NCI-H748 (cell line): ENCODE measurements around the gene PPARD.
"Not testable (repeated sequence)": the region's sequence is repeated elsewhere in the genome, so short reads cannot be mapped to it uniquely, and the experiment has no call there.

Experiments
- DNase-seq: peaks from one replicate; lab custom pipeline; 2025; ENCODE audit not compliant: unreplicated experiment; lab: John Stamatoyannopoulos, UW

PPARD gene

DNA sequence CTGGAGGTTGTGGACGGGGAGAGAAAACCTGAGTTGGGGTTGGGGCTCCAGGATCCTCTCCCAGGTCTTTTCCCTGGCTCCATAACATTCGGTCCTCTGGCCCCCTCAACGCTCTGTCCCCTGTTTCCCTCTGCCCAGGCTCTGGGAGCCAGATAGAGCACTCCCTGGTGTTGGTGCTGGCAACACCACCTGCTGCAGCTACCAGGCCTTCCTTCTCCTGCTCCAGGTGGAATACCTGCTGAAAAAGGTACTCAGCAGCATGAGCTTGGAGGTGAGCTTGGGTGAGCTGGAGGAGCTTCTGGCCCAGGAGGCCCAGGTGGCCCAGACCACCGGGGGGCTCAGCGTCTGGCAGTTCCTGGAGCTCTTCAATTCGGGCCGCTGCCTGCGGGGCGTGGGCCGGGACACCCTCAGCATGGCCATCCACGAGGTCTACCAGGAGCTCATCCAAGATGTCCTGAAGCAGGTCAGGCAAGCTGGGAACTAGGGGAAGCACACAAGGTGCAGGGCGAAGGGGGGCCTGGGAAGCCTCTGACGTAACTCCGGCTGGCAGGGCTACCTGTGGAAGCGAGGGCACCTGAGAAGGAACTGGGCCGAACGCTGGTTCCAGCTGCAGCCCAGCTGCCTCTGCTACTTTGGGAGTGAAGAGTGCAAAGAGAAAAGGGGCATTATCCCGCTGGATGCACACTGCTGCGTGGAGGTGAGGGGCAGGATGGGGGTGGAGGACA, 30.1 kb upstream of the PPARD start:
- no peak for DNase-seq

GRCh38 chr6:35312807-35313206, 29.6 kb upstream of the PPARD start:
- no peak for DNase-seq

DNA sequence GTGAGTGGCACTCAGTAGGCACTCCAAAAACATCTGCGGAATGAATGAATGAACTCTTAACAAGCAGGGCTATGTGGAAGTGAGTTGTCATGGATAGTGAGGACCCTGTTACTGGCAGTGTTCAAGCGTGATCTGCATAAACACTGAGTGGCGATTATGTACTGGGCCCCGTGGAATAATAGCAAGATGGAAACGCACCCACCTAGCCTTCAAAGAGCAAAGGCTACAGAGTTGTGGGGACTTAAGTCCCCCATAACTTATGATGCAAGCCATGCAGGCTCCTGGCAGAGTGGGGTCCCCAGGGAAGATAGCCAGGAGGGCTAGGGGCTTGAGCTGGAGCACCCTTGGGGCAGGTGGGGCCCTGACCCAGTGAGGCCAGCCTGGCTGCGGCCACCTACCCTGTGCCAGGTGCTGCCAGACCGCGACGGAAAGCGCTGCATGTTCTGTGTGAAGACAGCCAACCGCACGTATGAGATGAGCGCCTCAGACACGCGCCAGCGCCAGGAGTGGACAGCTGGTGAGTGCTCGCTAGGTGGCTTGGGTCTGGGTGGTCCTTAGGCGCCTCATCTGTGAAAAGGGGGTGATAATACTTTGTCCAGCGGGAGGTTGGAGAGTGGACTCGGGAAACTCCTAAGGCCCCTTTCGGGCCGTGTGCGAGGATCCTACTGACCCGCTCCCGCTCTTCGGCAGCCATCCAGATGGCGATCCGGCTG, 24.7 kb upstream of the PPARD start:
- DNase-seq, result peak; percentile 83

DNA sequence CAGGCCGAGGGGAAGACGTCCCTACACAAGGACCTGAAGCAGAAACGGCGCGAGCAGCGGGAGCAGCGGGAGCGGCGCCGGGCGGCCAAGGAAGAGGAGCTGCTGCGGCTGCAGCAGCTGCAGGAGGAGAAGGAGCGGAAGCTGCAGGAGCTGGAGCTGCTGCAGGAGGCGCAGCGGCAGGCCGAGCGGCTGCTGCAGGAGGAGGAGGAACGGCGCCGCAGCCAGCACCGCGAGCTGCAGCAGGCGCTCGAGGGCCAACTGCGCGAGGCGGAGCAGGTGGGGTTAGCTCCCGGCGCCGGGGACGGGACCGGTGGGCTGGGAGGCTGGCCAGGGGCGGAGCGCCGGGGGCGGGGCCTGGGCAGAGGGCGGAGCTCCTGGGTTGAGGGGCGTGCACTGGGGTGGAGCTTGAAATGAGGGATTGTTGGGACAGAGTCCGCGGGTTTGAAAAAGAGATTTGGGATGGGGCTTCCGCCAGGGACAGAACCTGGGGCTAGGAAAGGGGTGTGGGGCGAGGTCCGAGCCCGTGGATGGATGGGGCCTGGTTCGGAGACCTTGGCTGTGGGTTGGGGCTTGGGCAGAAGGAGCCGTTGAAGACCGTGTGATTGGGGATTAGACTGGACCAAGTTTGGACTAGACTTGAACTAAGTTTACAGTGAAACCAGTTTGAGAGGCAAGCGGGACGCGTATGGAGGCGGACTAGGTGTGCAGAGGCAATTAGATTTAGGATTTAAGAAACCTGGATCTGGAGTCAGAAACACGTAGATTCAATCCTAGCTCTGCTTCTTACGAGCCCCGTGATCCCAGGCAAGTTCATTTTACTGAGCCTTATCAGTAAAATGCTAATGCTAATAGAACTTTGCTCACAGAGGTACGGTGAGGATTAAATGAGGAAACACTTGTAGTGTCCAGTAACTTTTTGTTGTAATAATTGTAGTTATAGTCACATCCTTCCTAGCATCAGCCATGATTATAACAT, 23.9 kb upstream of the PPARD start:
- DNase-seq, result peak; percentile 95

GRCh38 chr6:35319346-35320030, 22.9 kb upstream of the PPARD start:
- no peak for DNase-seq

DNA sequence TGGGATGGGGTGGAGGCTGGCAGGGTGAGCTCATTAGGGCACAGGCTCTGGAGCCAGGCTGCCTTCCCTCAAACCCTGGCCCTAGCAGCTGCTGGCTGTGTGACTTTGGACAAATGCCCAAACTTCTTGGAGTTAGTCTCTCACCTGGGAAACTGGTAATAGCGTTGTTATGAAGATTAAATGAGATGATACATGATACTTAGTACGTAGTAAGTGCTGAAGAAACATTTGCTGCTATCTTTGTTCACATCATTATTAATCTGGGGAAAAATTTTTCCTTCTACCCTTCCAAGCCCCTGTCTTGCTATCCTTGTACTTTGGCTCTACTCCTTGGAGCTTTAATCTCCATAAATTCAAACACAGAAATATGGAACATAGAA, 22.3 kb upstream of the PPARD start:
- DNase-seq, result no peak

DNA sequence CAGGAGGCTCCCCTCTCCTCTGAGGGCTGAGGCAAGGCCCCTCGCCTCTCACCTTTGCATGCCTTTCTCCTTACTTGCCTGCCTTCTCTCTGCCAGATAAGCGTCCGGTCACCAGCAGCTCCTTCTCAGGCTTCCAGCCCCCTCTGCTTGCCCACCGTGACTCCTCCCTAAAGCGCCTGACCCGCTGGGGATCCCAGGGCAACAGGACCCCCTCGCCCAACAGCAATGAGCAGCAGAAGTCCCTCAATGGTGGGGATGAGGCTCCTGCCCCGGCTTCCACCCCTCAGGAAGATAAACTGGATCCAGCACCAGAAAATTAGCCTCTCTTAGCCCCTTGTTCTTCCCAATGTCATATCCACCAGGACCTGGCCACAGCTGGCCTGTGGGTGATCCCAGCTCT, 21.3 kb upstream of the PPARD start:
- DNase-seq, result no peak

DNA sequence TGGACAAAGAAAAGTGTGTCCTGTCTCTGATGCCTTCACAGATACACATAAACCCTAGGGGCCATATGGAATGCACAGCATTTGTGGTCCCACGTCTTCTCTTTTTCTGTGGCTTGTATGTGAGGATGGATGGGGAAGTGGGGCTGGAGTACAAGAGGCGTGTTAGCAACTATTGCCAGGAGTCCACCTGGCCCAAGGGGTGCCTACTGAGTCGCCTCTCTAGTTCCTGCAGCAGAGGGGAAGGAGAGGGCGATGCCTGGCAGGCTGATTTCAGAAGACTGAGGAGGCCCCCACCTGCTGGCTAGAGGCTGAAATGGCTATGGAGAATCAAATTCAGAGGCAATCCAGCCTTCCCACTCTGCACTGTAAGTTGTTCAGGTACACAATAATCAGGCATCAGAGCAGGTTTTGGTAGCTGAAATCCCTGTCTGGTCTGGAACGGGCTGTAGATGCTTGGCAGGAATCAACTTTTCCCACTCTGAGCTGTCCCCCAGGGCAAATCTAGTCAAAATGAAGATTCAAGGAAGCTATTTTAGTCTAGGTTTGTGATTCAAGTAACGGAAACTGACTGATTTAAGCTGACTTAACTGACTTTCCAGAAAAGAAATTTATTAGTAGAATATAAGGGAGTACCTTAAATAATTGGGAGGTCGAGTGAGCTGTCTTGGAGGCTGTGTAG, 14.9 kb upstream of the PPARD start:
- DNase-seq, result peak; percentile 66

DNA sequence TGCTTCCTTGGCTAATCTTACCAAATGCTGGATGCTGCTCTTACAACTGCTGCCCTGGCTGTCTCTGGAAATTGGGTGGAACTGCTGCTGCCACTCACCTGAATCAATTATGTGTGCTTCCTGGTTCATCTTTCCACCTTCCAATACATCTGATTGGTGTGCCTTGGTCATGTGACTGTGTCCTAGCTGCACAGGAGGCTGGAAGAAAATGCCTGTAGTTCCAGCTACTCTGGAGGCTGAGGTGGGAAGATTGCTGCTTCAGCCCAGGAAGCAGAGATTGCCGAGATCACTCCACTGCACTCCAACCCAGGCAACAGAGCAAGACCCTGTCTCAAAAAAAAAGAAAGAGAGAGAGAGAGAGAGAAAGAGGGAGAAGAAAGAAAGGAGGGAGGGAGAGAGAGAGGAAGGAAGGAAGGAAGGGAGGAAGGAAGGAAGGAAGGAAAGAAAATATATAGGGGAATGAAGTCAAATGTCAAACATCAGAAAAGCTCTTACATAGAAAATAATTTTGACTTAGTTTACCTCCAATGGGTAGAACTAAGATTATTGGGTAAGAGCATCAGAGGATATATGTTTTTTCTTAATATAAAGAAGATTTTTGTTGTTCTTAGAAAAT, 14.1 kb upstream of the PPARD start:
- no peak for DNase-seq

DNA sequence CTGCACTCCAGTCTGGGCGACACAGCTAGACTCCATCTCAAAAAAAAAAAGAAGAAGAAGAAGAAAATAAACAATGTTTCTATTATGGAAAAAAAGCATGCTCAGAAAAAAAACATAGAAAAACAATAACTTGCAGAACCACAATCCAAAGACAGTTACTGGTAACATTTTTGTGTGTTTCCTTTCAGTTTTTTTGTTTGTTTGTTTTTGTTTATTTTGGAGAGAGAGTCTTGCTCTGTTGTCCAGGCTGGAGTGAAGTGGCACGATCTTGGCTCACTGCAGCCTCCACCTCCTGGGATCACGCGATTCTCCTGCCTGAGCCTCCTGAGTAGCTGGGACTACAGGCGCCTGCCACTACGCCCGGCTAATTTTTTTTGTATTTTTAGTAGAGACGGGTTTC, 13.4 kb upstream of the PPARD start:
- not testable (repeated sequence) for DNase-seq

DNA sequence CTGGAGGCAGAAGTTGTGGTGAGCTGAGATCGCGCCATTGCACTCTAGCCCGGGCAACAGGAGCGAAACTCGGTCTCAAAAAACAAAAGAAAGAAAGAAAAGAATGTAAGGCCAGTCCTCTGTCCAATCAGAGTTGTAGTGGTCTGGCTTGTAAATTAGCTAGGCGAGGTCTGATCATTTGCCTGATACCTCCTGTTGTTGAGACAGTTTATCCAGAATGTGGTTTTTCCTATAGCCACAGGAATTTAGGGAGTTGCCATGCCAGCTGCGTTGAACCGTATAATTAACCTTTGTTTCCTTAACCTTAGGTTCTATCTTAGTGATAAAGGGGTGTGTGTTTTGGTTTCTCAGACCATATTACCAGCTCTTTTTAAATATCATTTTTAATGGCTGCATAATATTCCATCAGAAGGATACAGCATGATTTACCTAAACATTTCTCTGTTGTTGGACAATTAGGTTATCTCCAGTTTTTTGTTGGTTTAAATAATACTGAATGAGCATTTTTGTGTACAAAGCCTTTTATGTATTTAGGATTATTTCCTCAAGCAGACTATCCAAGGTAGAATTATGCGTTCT, 11.7 kb upstream of the PPARD start:
- no peak for DNase-seq

GRCh38 chr6:35332074-35332887, 10.1 kb upstream of the PPARD start:
- peak; percentile 92 for DNase-seq

DNA sequence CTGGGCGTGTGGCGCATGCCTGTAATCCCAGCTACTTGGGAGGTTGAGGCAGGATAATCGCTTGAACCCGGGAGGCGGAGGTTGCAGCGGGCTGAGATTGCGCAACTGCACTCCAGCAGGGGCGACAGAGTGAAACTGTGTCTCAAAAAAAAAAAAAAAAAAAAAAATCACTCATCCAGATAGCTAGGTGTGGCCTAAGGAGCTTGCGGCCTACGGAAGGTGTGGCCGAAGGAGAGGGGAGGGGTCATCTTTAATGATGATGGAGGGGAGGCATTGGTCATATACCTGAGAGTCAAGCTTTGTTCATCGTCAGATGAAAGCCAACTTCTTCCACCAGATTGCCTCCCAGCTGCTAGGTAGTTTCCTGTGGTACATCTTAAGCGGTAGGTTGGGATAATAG, 801 bp upstream of the PPARD start:
- DNase-seq, result no peak

DNA sequence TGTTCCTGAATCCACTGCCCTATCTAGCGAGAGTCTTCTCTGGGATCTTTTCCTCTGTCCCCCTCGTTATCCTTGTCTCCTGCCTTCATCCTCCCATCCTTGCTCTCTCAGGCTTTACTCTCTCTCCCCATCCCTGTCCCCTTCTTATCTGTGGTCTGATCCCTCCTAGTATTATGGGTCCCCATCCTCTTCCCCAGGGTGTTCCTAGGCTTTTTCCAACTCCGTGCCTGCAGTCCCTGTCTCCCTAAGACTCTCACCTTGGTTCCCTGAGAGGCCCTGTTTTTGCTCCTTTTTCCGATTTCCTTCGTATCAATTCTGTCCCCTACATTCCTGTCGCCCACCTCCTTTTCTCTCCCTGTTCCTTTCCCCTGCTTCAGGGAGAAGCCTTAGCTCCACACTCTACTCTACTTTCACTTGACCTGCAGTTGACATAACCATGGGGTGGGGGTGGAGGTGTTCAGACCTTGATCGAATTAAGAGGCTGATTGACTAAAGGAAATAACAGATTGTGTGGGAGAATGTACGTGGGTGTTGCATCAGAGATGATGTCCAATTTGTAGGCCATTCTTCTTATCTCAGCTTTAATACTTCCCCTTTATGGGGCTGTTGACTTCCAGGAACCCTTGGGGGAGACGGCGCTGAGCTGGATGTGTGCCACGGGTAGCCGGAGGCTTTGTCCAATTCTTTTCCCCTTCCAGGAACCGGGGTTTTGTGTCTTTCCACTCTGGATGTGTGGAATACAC, 905 bp downstream of the PPARD start:
- DNase-seq, result no peak

DNA sequence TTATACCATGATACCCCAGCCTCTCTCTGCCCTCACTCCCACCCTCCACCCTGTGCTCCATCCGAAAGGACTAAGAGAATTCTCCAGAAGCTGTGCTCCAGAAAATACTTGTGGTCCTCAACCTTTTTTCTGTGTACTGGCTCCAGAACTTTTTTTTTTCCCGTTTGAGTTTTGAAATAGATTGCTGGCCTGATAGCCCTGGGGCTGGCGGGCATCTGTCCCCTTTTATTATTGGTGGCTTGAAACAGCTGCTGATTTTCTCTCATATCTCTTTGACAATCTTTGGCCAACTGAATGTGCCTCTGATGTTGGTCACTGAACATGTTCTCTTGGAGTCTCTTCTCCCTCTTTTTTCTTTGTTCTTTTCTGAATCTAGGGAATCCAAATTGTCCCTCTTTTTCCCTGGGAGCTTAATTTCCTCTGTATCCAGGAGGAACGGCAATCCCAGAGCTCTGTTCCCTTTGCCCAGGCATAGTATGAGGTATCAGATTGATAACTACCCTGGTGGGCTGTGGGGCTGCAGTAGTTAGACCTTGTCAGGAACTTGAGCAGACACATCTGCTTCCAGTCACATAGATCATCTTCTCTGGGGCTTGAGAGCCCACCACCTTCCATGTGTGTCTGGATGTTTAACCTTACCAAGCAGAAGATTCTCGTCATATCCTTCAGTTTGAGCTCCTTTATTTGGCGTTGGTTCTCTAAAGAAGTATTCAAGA, 1.6 kb downstream of the PPARD start:
- no peak for DNase-seq

DNA sequence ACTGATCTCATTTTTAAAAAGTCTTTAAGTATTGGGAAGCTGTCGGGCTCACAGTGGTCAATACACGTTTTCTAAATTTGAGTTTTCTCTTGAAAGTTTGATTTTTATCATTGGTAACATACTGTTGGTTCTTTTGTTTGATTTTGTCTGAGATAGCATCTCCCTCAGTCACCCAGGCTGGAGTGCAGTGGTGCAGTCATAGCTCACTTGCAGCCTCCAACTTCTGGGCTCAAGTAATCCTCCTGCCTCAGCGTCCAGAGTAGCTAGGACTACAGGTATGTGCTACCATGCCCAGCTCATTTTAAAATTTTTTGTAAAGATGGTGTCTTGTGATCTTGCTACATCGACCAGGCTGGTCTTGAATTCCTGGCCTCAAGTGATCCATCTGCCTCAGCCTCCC, 9.1 kb downstream of the PPARD start:
- DNase-seq, result no peak

- DNase-seq, result no peak
Observed at GRCh38 chr6:35352735-35353134, 10.4 kb downstream of the PPARD start.
